ENCODE measurements around the gene MMD. TPM values are rescaled to one million over a fixed set of nuclear protein-coding genes. Genes with fewer than 3 reads are reported as not detected.

Gene MMD, protein sequence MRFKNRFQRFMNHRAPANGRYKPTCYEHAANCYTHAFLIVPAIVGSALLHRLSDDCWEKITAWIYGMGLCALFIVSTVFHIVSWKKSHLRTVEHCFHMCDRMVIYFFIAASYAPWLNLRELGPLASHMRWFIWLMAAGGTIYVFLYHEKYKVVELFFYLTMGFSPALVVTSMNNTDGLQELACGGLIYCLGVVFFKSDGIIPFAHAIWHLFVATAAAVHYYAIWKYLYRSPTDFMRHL
- total RNA-seq = 10.6 and 12.0 TPM in 2 replicates

DNA sequence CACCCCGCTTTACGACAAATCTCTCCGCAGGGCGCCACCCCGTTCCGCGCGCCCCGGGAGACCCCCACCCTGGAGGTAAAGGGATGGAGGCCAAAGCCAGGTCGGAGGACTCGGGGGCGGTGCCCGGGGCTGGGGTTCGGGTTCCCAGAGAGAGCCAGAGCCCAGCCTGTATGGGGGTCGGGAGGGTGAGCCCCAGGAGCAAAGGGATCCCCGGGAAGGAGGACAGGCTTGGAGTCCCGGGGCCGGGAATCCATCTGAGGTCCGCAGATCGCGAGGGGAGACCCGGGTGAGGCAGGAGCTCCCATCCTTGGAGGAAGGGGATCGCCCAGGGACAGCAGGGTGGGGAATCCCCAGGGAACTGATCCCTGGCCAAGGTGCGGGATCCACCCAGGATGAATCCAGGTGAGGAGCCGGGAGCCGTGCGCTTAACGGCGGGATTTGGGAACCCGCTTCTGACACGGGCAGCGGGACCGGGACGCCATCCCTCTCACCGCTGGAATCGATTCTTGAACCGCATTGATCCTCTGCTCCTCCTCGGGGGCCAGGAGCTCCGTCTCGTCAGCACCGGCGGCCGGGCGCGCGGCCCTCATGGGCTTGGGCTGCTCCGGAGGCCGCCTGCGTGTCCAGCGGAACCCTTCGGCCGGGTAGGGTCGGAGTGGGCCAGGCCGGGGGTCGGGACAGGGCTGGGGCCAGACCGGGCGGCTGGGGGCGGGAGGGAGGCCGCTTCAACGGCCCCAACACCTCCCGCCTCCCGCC lies at the start of gene MMD:
TSS of gene MMD (minus strand) at position 657 of the 756 bp plus-strand sequence. CDS start at position 517, 140 bp downstream.

Other genes starting within 250 kb of the MMD start
- gene HLF, start 156.9 kb downstream of the MMD start, total RNA-seq = 0.22 and 0.26 TPM in 2 replicates
- not detected in 2 replicates for gene SMIM36, start 89.6 kb upstream of the MMD start, total RNA-seq

Data from articular chondrocyte of knee joint (primary cell).